GM21723 (cell line): Measurements from ENCODE around the gene SLC9A9.
"Not testable (repeated sequence)": the region's sequence is repeated elsewhere in the genome, so short reads cannot be mapped to it uniquely, and the experiment has no call there.

ENCODE experiments used
- ATAC-seq: cut with Tn5 transposase; IDR thresholded peaks from one replicate; pipeline ENCODE4 v1.9.1; 2021; ENCODE audit warnings: mild to moderate bottlenecking, moderate library complexity; ENCODE audit not compliant: unreplicated experiment

SLC9A9 gene

DNA sequence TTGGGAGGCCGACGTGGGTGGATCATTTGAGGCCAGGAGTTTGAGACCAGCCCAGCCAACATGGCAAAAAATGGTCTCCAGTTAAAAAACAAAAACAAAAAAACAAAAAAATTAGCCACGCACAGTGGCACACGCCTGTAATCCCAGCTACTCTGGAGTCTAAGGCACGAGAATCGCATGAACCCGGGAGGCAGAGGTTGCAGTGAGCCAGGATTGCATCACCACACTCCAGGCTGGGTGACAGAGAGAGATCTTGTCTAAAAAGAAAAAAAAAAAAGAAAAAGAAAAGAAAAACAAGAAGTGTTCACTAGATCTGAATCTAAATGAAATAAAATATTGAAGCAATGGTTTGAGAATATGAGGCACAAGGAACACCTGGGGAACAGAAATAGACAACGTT, 36.7 kb downstream of the SLC9A9 start:
- ATAC-seq, result no peak

DNA sequence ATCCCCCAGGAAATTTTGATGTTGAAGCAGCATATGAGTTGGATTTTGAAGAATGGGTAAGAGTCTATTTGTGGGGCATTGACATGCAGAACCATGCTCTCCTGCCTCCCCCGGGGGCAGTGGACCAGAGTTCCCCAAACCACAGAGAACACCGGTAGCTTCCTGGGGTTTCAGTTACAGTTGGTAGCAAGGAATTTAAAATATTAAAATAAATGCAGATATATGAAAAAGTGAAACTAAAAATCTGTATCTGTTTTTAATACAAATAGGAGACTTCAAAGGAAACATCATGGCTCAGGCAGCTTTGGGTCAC, 37.4 kb downstream of the SLC9A9 start:
- no peak for ATAC-seq

DNA sequence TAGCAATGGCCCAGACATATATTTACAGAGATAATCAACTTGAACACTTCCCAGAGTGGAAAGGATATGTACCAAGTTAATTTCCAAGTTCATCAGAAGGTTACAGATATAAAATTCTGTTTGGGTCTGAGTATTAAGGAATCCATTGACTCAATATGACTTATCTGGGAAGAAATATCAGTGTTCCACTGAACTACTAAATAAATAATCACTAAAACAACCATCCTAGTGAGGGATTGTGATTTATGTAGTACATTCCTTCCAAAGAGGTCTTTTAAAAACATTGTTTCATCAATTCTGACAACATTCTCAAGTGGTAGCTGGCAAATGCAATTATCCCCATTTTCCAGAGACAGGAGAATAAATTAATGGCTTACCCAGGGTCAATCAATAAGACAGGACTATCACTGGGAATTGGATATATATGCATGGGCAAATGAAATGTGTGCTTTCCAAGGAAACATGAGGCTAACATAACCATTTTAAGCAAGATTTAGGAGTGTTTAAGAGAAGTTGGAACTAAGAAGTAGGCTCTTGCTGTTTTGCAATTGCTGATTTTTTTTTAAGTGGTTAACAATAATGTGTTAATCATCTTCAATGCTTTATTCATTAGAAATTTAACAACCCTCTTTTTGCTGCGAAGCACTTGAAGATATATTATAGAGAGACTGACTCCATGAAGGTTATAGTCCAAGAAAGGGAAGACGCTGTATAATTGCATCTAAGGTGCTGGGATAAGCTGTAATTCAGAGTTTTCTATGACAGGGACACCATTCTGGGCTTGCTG, 37.9 kb downstream of the SLC9A9 start:
- no peak for ATAC-seq

DNA sequence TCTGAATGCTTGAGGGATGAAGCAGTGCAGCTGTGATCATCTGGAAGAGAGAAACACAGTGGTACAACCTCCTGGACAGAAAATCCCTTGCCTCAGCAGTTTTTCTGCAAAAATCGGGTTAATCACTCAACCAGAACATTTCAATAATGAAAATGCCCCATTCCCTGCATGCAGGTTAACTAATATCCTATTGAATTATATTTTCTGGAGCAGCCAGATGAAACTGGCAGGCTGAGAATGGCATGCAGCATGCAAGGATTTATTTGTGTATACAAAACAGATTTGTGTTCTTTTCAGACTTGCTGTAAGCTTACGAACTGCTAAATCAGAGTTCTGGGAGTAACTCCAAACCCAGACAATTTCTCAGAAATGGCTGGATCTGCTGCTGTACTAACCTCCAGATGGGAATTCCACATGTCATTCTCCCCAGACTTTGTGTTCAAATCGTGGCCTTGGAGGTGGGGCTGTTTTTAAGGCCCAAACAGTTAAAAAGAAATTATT, 39.1 kb downstream of the SLC9A9 start:
- no peak for ATAC-seq

DNA sequence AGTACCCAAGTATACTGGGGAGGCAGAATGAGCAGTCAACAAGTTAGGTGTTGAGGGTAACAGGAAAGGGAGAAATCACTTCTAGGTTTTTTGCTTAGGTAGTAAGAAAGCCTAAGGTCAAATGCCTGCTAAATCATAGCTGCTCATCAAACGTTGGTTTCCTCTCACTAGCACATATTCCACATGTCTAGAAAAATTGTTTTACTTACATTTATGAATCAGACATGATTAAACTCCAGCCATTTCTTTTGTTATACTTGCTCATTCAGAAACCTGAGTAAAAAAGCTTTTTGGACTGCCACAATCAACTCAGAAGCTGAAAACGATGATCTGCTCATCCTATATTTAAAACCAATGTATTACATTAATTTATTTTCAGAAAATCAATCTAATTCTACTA, 40.2 kb downstream of the SLC9A9 start:
- no peak for ATAC-seq

DNA sequence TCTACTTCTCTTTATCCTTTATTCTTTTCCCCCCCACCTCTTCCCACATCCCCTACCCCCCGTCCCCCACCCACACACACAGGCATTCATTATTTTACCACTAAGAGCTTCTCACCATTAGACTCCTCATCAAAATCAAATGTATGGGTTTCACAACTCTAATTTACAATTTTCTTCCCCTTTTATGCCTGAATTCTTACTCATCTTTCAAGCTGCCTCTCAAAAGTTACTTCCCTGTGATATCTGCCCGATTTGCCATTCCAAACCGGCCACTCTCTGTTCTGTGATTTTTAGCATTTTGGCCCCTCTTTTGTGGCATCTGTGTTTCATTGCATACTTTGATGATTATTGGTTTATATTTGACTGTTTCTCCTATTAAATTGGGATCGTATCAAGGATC, 42.2 kb downstream of the SLC9A9 start:
- no peak for ATAC-seq

DNA sequence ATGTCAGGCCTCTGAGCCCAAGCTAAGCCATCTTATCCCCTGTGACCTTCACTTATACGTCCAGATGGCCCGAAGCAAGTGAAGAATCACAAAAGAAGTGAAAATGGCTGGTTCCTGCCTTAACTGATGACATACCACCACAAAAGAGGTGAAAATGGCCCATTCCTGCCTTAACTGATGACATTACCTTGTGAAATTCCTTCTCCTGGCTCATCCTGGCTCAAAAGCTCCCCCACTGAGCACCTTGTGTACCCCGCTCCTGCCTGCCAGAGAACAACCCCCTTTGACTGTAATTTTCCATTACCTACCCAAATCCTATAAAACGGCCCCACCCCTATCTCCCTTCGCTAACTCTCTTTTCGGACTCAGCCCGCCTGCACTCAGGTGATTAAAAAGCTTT, 42.8 kb downstream of the SLC9A9 start:
- not testable (repeated sequence) for ATAC-seq

DNA sequence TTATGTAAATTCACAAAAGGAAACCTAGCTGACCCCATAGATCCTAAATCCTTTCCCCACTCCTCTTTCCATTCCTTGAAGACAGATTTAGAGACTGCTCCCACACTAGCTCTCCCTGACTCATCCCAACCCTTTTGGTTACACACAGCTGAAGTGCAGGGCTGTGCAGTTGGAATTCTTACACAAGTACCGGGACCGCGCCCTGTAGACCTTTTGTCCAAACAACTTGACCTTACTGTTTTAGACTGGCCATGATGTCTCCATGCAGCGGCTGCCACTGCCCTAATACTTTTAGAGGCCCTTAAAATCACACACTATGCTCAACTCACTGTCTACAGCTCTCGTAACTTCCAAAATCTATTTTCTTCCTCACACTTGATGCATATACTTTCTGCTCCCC, 47.2 kb downstream of the SLC9A9 start:
- not testable (repeated sequence) for ATAC-seq

DNA sequence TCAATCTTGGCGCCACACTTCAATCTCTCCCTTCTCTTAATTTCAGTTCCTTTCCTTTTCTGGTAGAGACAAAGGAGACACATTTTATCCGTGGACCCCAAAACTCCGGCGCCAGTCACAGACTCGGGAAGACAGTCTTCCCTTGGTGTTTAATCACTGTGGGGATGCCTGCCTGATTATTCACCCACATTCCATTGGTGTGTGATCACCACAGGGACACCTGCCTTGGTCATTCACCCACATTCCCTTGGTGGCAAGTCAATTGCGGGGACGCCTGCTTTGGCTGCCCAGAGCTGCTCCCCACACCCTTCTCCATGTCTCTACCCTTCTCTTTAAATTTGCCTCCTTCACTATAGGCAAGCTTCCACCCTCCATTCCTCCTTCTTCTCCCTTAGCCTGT, 50.1 kb downstream of the SLC9A9 start:
- not testable (repeated sequence) for ATAC-seq

DNA sequence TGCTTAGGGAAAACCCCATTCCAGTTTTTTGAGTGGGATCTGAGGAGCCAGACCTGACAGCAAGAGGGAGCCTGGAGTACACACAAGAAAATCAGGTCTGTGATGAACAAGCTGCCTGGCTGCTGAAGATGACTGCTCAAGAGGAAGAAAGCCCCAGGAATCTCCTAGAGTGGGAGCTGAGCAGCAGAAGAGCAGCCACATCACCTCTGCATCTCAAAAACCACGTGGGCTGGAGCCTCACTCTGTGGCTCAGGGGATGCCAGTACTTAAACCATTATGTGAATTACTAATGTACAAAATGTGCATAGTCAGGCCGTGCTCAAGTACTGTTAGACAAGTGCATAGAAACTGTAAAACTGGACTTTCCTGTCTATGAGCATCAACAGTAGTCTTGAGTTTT, 52.4 kb downstream of the SLC9A9 start:
- no peak for ATAC-seq

DNA sequence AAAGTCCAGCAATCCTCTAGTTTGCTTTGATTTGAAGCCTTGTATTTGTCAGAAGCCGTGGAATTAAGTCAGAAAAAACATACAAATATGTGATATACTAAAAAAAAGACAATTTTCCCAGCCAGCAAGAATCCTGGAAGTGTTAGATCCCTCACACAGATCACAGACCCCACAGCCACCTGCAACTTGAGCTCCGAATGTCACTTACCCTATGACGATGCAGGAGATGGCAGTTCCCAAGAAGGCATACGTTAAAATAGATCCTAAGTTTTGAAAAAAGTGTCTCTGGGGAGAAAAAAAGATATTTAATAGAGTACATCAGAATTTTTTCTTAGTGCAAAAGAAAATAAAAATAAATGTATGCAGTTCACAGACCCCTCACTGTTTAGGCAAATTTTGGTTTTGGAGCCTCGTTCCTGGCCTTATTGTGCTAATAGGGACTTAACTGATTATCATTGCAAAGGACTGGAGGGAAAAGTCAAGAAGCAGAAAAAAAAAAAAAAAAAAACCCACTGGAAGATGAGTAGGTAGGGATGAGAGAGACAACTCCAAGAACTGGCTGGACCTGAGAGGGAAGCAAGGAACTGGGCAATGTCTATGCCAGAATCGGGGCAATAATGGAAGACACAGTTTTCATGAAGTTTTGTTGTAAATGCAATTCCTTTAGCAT, 53.3 kb downstream of the SLC9A9 start:
- ATAC-seq, result no peak

DNA sequence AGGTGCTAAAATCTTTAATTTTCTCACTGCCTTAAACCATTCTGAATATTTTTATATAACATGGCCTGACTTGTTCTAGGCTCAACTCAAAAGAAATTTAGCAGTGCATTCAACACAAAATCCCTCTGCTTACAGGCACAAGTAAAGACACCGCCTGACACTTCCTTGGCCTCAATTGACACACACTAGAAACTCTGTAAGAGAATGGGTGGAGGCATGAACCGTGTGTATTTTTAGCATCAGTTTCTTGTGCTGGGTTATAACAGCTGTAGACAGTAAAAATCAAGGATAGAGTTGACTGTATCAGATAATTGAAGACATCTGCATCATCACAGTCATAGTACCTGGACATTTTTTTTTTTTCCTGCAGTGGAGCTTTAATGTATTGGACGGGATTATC, 54.3 kb downstream of the SLC9A9 start:
- no peak for ATAC-seq

DNA sequence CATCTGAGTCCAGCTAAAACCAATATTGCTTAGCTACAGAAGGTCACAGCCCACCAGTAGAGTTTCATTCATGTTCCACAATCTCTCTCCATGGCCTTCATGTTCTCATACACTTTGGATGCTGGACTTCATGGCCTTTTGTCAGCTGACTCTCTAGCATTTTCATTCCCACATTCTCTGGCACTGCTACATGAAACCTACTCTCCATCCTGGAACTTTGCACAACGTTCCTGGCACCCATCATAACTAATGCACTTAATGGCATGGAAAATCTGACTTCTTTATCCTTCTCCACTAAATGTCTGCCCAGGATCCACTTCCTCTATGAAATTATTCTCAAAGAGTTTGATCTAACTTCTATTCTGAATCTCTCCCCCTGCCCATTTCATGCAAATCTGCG, 56.9 kb downstream of the SLC9A9 start:
- no peak for ATAC-seq

DNA sequence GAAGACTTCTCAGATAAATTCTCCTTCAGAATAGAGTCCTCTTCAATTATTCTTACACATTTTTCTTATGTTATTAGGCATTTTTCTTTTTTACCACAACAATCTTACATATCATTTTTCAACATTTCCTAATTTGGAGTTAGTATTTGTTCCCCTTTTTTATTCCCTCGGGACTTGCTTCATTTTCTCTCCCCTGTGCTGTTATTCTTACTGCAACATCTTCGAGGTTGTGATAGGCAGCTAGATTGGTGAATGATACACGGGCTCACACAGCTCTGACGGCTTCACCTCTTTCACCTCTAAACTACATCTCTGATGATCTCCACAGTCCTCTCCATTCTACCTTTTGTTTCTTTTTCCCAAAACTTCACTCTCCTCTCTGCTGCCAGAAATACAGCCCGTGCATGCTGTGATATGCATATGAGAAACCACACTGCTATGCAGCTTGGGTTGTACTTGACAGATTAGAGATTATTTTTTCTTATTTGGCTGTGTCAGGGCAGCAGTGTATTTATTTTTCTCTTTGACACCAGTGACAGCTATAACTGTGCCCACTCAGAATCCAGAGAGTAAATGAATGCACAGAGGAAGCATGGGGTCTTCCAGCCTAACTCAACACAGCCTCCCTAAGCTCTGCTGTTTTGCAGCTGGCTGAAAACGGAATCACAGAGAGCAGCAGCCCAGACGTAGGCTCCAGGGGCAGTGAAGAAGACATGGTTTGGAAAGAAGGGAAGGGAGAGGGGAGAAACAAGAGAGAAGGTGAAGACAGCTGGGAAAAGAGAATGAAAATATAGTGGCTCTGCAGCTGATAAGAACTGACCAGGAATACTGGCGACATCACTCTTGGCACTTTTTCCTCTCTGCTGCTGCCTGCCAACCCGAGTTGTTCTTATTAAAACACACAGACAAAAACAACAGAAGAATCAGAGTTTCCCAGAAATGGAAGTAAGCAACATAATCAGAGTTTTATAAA, 61.8 kb downstream of the SLC9A9 start:
- ATAC-seq, result no peak

DNA sequence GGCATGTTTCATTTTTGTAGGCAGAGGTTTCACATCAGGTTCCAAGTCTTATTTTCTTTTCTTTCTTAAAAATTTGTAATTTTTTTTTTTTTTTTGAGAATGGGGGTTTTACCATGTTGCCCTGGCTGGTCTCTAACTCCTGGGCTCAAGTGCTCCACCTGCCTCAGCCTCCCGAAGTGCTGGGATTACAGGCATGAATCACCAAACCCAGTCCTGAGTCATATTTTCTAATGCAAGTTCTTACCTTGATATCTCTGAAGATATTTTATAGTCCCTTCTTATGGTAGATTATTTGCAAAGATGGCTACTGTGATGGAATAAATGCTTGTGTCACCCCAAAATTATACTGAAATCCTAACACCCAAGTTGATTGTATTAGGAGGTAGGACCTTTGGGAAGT, 63.8 kb downstream of the SLC9A9 start:
- ATAC-seq, result no peak

DNA sequence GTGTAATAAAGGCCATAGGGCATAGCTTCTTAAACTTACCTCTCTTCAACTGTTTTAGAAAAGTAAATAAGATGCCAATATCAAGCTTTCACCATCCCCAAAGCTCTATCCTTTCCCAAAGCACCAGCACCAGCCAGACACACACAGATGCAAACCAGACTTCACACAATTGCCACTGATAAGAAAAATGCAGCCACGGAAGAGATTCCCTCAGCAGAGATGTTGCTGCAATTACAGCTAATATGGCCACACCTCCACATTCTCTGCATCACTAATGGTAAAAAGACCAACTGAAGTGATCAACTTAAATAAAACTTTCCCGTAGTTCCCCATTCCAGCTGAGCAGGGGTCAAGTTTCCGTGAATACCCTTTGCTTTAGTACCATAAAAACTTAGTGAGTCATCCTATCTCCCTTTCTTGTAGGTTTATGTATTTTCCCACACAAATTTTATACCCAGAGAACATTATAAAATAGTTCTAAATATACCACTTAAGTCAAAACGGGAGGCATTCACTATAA, 64.4 kb downstream of the SLC9A9 start:
- ATAC-seq, result no peak

DNA sequence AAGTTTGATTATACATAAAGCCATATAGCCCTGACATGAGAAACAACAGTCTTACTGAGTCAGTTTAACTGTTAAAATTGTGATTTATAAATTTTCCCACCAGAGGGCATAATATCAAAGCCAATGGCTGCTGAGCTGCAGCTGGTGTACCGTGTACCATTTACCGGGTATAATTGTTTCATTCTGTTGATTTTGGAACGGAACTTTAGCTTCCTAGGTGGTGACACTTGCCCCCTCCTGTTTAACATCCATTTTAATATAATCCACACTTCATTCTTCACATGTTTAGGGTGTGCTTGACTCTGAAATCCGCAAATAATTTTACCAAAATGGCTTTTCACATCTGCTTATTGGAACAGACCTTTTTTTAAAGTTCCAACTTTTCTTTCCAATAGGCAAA, 72.8 kb downstream of the SLC9A9 start:
- peak; percentile 96 for ATAC-seq

DNA sequence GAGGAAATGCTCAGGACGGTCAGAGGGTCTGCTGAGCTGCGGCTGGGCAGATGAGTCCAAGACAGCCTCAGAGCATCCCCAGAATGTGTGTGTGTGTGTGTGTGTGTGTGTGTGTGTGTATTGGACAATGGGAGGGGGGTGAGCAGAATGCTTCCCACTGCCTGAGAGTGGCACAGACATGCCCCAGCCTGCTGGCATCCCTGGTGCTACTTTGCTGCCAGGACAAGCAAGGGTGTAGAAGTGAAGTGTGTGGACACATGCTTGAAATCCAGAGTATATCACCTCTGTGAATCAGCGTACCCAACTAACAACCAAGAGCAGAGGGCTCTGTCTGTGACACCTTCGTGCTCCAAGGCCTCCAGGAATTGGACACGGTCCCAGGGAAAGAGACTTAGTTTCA, 76.3 kb downstream of the SLC9A9 start:
- no peak for ATAC-seq

DNA sequence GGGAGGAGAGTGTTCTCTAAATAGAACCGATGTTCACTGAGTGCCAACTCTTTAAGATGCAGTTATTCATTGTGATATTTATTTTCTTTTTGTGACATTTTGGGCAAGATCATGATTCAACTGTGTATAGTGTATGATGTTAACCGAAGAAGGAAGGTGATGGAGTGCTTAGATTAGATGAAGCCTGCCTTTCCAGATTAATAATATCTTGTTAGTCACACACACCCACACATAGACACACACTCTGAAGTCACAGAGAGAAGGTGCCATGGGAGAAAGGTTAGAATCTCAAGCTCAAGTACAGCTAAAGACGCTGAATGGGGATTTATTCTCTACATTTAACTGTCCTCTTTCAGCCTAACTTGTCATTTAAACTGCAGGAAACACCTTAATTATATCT, 77.0 kb downstream of the SLC9A9 start:
- no peak for ATAC-seq

DNA sequence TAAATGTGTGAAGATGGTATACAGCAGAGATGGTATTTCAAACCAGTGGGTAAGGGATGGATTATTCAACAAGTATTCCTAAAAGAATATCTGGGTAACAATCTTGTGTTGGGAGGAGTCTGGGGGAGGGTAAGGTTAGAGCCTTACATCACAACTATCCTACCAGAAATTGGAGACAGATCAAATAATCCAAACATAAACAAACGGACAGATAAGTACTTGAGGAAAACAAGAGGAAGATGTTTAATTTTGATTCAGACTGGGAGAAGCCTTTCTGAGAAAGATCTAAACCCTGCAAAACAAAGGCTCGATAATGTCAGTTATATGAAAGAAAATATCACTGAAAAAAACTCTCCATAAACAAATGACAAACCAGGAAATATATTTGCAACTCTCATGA, 77.9 kb downstream of the SLC9A9 start:
- ATAC-seq, result no peak

DNA sequence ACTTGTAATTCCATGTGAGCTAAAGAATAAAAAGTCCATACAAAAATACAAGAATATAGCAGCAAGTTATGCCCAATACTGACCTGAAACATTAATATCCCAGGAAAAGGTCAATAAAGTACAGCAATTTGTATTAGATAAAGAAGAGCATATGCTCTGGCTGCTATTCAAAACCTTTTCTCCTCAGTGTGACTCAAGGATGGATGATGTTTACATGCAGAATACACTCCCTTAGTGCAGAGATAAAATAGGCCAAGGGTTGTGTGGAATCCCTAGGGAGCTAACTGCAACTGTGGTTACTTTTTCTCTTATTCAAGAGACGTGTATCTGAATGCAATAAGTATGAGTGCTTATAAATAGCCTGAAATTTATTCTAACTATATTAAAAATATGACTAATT, 78.7 kb downstream of the SLC9A9 start:
- ATAC-seq, result no peak
